Adipose tissue (tissue), 3 donors: ENCODE measurements around the gene RNF144A. TPM values are rescaled to one million over a fixed set of nuclear protein-coding genes. Genes with fewer than 3 reads are reported as not detected.

Source experiments
- H3K27ac ChIP-seq: one replicate; pipeline ENCODE4 v1.5.1; 2013; ENCODE audit warnings: low read depth, low read length
- WGBS, 3 donors: extraction: QIAGEN DNeasy Blood & Tissue Kit; methylation state at CpG; one replicate each; pipeline ENCODE4 v1.1.7; 2013; 5-methylcytosine and 5-hydroxymethylcytosine counted together
- polyA plus RNA-seq, 3 donors: library from polyadenylated mRNA; stranded (reverse); fragments of 200-250 nt; gene quantifications; one replicate each; pipeline ENCODE4 v1.2.3, GENCODE V29; 2013
- donor health status: healthy with polysubstance abuse.
- donor health status: Bipolar disorder and iron deficiency.
- donor health status: healthy.

Gene RNF144A
- polyA plus RNA-seq, 3 donors: 4.9 to 18.4 (median 6.1) TPM

DNA sequence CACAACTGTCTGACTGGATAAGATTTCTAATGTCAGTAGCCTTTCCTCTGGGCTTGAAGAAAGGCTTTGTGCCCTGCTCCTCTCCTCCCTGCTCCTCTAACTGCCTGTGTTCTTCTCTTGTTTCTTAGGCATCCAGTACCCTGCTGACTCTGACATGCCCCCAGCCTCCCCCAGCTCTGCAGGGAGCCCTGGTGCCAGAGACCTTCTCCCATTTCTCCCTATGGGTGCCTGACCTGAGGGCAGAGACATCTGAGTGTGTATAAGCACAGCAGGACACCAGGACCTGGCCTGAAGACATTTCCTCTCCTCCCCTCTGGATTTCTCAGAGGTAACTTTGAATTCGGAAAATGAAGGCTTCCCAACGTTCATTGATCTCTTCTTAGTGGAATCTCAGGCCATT lies 23.6 kb downstream of the RNF144A start:
- 81 to 94% (median 90%) methylated on average over 2 of the region's 2 CpGs for WGBS, 3 donors
- no peak overlapping the region for H3K27ac ChIP-seq

DNA sequence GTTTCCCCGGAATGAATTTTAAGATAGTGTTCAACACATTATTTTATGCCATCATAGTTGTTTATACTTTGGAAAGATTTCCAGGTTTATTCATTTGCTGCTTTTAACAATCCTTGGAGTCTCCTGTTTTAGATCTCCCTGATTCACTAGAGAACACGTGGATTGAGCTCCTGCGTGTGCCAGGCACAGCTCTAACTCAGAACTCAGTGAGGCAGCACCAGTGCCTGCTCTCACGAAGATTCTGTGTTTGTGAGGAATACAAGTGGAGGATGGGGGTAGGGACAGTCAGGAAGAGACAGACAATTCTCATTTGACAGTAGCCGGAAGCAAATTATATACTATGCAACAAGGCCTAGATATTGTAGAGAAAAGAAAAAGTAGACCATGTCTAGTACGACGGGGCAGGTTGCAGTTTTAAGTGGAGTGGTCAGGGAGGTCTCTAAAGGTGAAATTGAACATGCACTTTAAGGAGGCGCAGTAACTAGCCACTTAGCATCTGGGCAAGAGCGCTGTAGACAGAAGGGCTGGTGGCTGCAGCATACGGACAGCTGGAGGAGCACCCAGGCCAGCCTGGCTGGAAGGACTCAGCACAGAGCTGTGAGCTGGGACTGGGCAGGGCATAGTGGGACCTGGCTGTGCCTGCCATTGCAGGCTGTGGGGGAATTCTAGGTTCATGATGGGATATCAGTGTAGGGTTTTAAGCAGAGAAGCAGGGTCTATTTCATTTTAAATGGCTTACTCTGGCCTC lies 24.3 kb downstream of the RNF144A start:
- no peak overlapping the region for H3K27ac ChIP-seq
- WGBS, 3 donors: 89 to 98% (median 95%) methylated on average over 10 of the region's 10 CpGs

DNA sequence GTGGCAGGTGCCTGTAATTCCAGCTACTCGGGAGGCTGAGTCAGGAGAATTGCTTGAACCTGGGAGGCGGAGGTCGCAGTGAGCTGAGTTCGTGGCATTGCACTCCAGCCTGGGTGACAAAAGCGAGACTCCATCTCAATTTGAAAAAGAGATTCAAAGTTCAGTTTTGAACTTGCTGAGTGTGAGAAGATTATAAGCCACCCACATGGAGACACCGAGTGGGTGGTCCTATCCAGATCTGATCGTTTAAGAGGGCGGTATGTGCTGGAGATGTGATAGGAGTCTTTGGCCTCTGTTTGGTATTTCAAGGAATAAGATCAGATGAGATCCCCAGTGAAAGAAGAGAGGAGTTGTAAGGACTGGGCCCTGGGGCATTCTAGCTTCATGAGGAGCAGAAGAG lies 25.6 kb downstream of the RNF144A start:
- 94 to 98% (median 95%) methylated on average over 8 of the region's 8 CpGs for WGBS, 3 donors
- H3K27ac ChIP-seq: no peak overlapping the region

DNA sequence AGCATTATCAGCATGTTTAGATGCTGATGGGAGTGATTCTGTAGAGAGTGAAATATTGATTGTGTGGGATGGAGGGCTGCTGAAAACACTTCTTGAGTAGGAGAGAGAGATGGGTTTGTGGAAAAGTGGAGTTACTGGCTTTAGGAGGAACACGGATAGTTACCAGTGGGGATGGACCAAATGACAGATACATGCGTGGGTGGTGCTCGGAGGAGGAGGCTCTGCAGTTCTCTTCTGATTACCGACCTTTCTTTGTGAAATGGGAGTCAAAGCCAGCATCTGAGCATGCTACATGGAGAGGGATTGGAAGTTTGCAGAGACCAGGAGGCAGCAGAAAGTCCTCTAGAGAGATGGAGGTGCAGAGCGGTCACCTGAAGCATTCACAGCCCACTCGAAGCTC lies 26.3 kb downstream of the RNF144A start:
- WGBS, 3 donors: 84 to 91% (median 86%) methylated on average over 6 of the region's 6 CpGs
- no peak overlapping the region for H3K27ac ChIP-seq

DNA sequence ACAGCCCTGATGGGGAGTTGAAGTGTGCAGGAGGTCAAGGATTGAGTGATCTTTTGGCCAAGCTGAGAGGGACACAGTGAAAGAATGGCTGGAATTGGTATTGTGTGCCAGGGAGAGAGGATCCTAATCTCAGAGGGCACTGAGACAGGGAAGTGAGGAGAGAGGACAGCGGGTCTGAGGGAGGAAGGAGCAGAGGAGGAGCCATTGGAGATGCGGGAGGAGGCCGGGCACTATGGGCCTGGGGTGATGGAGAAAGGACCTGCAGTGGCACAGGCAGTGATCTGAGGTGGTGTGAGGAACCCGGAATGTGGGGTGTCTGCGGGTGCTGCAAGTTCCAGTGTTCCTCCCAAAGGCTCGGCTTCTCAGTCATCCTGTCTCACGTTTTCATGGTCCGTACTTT lies 26.8 kb downstream of the RNF144A start:
- 96 to 97% (median 96%) methylated on average over 8 of the region's 8 CpGs for WGBS, 3 donors
- no peak overlapping the region for H3K27ac ChIP-seq

DNA sequence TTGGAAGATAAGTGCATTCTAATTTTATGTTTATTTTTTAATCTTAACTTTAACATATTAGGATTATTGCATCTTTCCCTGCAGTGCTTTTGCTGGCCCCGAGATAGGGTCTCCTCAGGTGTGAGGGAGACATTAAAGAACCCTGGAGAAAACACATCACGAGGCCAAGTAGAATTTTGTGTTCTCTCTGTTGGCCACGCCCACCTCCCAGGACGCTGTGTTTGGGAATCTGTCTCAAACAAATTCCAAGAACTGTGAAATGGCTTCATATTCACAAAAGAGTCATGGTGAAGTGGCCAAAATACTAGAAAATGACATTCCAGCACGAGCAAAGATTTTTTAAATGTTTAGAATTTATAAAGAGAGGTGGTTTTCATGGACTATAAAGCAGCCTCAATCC lies 27.3 kb downstream of the RNF144A start:
- H3K27ac ChIP-seq: no peak overlapping the region
- 70 to 82% (median 78%) methylated on average over 5 of the region's 5 CpGs for WGBS, 3 donors

DNA sequence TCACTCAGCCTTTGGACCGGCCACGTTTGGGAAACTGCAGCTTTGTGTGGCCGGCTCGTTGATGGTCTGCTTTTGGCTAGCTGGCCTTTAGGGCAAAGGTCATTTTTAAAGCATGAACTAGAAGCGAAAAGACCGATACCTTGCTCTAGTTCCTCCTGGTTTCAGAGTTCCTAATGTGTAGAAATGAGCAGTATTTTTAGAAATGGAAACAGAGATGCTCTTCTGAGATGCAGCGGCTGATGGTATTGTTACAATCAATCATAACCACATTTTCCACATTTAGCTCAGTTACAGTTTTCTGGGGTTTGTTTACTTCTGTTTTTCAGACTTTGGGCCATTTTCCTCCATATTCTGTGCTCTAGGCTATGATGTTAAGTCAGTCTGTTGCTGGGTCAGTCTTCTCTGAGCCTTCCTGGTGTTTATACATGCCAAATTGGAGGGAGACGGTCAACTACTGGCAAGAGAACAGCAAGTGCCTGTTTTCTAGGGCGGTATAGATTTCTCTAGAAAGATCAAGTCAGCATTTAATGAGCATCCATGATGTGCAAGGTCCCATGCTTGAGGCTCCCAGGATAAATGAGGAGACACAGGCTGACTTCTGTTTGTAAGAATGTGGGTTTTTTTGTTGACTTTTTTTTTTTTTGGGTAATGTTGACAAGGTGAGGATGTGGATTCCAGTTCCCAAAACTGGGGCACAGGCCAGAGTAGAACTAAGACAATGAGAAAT lies 28.0 kb downstream of the RNF144A start:
- no peak overlapping the region for H3K27ac ChIP-seq
- WGBS, 3 donors: 56 to 73% (median 69%) methylated on average over 9 of the region's 9 CpGs

DNA sequence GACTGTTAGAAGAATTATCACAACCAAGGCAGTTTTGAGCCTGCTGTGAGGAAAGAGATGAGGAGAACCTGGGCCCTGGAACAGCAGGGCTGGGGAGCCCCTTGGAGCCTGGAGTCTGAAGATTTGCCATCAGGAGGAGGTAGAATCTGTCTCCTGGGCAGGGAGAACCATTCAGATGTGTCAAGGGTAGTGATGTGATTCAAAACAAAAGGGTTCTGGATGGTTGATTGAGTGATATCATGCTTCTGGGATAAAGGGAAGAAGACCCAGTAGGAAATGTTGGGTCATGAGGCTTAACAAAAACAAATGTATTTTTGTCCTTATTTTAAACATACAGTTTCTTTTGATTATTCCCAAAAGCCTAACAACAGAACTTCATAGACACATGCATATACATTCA lies 28.6 kb downstream of the RNF144A start:
- no peak overlapping the region for H3K27ac ChIP-seq

DNA sequence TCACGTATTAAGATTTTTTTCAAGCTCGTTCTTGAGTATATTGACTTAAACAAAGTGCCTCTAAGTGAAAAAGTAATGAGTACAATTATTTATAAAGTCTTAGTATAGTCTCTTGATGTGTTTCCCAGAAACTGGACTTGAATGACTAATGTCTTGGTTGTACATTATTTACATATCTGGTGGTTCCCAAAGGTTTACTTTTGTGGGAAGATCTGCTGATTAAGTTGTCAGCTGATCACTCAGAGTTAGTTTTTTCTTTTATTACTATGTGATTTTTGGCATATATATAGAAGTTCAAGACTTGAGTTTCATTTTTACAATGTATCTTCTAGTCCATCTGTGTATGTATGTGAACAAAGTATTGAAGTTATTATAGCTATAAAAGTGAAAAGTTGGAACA lies 29.5 kb downstream of the RNF144A start:
- H3K27ac ChIP-seq: no peak overlapping the region
- 56 to 90% (median 89%) methylated on average over 2 of the region's 2 CpGs for WGBS, 3 donors

DNA sequence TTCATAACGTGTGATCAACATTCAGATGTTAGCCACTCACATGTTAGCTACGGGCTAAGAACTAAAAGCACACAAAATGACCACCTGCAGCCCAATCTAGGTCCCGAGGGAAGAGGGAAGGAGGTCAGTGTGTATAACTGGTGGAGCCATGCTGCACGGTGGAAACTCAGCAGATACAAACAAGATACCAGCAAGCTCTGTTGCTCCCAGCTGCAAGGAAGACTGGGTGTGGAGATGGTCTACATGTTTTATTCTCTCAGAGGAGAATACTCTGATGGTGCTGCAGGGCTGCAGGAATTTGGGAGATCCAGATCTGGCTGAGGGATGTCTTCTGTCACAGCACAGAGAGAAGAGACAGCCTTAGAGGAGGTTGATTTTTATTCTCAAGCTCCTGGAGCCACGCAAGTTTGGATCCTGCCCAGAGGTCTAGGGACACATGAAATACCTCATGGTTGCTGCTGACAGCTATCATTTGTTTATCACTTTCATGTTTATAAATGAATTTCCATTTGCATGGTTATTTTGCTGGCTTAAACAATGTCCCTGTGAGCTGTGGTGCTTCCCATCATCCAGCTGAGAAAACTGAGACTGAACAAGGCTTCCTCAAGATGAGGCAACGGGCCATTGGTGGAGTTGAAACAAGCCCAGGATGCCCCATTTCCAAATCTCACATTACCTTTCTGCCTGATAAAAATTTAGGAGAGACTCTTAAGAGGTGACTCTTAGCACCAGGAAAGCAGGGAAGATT lies 30.9 kb downstream of the RNF144A start:
- H3K27ac ChIP-seq: no peak overlapping the region

DNA sequence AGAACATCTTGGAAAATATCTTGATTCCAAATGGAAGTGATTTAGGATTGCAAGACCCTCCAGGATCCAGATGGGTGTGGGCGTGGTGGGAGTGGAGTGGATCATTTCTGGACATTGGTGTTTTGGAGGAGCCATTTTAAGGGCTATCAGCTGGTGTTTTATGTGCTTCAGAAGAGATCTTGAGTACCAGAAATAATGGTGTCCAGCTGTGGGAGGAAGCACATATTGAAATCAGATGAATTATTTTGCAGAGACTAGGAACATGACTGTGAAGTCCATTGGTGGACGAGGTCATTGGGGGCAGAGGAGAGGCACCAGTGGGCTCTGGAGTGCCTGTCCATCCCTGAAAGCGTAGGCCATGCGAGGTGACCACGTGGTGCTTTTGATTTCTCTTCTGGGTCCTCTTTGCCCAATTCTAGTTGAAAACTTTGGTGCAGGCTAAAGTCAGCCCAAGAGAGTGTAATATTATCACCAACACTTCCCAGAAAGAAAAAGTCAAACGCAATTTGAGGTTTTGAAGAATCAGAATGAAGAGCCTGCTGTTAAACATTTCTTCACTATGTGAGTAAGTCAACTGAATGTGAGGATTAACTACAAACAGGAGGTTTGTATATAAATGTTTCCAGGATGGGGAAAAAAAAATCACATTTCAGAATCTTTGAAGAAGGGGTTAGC lies 31.6 kb downstream of the RNF144A start:
- no peak overlapping the region for H3K27ac ChIP-seq
- WGBS, 3 donors: 92 to 95% (median 92%) methylated on average over 6 of the region's 6 CpGs

More for the DNA sequence above, 30.9 kb downstream of the RNF144A start:
- 85 to 87% (median 86%) methylated on average over 6 of the region's 6 CpGs for WGBS, 3 donors

DNA sequence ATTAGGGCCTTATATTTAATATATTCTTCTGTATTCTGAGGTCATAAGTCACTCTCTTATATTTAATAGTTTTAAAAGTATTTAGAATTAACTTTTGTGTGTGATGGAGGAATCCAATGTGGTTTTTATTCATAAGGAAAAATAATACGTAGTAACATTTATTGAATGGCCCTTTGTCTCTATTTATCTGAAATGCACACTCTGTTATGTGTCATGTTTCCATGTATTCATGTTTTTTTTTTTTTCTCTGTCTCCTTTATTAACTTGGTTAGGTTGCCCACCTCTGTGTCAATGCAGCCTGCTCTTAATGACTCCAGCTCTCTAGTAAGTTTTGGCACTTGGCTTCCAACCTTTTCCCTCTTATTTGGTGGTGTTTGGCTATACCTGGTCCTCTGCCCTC lies 33.8 kb downstream of the RNF144A start:
- WGBS, 3 donors: 82 to 88% (median 87%) methylated on average over 1 of the region's 1 CpG
- H3K27ac ChIP-seq: no peak overlapping the region

DNA sequence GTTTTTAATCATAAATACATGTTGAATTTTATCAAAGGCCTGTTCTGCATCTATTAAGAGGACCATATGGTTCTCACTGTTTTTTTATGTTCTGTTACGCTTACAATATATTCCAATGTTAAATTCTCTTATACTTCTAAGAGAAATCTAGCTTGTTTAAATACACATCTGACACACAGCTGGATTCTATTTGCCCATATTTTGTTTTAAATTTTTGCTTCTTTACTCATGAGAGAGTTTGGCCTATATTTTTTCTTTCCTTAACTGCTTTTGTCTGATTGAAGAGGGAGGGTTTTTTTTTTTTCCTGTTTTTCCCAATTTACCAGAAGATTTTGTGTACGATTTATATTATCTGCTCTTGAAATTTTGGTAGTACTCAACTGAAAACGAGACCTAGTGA lies 34.9 kb downstream of the RNF144A start:
- WGBS, 3 donors: 51 to 95% (median 61%) methylated on average over 3 of the region's 3 CpGs
- H3K27ac ChIP-seq: no peak overlapping the region

DNA sequence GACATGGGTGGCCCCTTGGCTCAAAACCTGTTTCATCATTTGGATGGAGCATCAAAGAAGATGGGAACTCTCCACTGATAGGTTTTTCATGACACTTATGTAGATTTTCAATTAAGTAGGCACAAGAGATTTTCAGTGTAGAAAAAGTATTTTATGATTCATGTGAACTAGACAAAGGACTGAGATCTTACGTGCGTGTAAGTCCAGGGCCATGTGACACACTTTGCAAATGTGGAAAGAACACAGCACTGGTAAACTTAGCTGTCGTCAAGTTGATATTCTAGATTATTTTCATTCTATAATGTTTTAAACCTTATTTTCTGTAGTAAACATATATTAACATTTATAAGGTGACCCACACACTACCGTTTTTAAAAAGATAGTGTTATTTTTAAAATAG lies 37.4 kb downstream of the RNF144A start:
- no peak overlapping the region for H3K27ac ChIP-seq
- 64 to 85% (median 79%) methylated on average over 4 of the region's 4 CpGs for WGBS, 3 donors

DNA sequence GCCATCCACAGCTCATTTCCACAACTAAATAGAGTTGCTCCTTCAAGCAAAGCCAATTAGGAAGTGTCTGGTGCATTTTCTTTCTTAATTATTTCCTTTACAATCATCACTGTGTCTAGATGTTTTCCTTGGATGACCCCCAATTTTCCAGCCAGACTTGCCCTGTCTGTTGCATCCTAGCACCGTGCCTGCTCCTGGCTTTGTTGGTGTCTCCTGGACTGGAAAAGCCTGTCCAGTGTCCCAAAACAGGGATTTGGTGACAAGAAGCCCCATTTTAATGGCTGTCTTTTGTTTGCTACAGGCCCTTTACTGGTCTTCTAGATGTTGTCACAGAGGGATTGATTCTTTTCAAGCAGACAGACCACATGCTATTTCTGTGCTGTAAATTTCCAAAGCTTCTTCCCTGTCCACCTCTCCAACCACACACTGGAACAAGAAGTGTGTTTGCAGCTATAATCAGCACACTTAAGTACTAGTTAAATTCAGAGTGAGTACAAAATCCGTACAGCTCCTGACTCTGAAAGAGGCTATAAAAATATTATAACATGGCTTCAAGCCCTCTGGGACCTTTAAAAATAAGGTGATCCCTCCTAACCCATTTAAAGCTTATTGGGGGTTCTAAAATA lies 38.4 kb downstream of the RNF144A start:
- 64 to 78% (median 76%) methylated on average over 2 of the region's 2 CpGs for WGBS, 3 donors
- no peak overlapping the region for H3K27ac ChIP-seq

DNA sequence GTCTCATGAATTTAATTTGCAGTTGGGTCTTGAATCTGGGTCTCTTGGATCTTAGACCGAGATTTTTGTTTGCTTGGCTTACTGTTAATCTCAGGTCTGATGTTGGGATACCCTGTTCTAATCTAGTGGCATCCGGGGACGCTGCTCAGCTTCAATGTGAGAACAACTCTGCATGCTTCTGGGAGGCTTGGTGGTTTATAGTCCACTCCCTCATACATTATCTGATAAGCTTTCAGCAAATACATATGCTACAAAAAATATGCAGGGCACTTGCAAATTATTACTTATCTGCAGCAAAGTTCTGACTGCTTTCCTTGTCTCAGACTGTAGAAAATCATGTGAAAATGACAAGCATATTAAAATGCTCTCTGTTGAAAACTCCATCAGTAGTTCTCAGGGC lies 39.4 kb downstream of the RNF144A start:
- 66 to 91% (median 90%) methylated on average over 3 of the region's 3 CpGs for WGBS, 3 donors
- H3K27ac ChIP-seq: no peak overlapping the region

DNA sequence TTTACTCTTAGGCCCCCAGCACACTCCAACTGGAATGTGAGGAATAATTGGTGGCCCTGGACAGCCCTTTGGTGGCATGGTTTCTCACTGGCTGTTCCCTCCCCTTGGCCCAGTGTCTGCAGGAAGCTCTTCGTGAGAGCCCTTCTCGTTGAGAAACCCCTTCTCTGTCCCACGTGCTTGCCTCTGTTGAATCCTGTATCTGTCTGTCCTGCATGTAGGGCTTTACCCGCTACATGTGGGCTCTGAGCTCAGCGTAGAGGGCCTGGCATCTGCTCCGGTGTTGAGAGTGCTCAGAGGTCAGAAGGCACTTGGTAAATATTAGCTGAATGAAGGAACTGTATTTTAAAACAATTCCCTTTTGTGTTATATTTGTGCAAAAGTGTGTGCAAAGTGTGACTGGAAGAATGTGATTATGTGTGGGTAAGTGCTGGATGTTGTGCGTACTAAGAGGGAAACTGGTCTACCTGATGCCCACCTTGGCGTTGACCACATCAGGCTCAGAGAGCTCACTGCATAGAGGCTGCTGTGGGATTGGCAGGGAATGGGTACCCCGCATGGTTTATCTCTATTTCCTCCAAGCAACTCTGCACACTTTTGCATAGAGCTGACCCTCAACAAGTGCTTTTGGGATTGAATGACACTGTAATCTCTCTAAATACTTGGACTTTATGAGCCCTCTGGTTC lies 40.0 kb downstream of the RNF144A start:
- no peak overlapping the region for H3K27ac ChIP-seq
- WGBS, 3 donors: 76 to 86% (median 82%) methylated on average over 9 of the region's 9 CpGs
